Measurements from ENCODE around the gene POLR2F. TPM values are rescaled to one million over a fixed set of nuclear protein-coding genes. Genes with fewer than 3 reads are reported as not detected.

Gene POLR2F
- total RNA-seq, 1 experiment from 2014 or later, result 107 TPM

DNA sequence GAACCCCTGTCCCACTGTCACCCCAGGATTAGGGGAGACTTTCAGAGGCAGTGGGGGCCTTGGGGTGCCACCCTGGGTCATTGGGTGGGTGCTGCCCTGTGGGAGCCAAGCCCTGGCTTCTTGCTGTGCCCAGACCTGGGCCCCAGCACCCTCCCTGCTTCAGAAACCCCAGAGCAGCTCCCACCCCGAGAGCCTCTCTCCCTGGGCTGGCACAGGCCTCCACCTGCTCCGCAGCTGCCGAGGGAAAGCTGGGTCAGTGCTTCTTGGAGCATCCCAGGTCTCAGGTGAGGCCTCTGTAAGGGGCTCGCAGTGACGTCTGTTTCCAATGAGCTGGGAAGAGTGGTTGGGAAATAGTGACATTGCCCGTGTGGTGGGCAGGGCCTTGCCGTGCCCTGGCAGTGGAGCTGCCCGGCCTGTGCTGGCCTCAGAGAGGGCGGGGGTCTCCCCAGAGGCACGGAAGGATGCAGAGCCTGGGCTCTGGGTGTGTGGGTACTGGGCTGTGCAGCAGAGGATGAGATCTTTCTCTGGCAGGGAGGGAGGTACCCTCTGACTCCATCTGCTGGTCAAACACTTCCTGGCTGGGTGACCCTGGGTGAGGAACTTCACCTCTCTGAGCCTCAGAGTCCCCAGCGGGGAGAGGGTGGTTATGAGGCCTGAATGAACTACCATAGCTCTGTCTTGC lies 23.1 kb upstream of the POLR2F start:
- DNase-seq (ENCODE audit: low read depth, low spot score), result no peak
- ChIA-PET CTCF (interaction anchor here (1.0 kb wide), 1 partner anchor 116 kb away, joined by 3 read pairs; no protein-coding TSS in a partner anchor), RAD21 (ENCODE audit: low non-redundant PET in 1 of 2, low total read pairs in 2 of 2, uncharacterized antibody in 2 of 2, unreplicated experiment in 2 of 2) (no interaction called here), POLR2A (no interaction called here)
- H4K20me1 ChIP-seq (ENCODE audit: insufficient read depth), result no peaks in the 10 kb centered on the region
- no peak overlapping the region for H3K4me2 ChIP-seq (ENCODE audit: low read length)
- TF ChIP-seq, protein P1, sequence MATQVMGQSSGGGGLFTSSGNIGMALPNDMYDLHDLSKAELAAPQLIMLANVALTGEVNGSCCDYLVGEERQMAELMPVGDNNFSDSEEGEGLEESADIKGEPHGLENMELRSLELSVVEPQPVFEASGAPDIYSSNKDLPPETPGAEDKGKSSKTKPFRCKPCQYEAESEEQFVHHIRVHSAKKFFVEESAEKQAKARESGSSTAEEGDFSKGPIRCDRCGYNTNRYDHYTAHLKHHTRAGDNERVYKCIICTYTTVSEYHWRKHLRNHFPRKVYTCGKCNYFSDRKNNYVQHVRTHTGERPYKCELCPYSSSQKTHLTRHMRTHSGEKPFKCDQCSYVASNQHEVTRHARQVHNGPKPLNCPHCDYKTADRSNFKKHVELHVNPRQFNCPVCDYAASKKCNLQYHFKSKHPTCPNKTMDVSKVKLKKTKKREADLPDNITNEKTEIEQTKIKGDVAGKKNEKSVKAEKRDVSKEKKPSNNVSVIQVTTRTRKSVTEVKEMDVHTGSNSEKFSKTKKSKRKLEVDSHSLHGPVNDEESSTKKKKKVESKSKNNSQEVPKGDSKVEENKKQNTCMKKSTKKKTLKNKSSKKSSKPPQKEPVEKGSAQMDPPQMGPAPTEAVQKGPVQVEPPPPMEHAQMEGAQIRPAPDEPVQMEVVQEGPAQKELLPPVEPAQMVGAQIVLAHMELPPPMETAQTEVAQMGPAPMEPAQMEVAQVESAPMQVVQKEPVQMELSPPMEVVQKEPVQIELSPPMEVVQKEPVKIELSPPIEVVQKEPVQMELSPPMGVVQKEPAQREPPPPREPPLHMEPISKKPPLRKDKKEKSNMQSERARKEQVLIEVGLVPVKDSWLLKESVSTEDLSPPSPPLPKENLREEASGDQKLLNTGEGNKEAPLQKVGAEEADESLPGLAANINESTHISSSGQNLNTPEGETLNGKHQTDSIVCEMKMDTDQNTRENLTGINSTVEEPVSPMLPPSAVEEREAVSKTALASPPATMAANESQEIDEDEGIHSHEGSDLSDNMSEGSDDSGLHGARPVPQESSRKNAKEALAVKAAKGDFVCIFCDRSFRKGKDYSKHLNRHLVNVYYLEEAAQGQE (IDR thresholded peaks at IDR 0.05; ENCODE audit: low read depth), result no peak
- TF ChIP-seq, protein P2, sequence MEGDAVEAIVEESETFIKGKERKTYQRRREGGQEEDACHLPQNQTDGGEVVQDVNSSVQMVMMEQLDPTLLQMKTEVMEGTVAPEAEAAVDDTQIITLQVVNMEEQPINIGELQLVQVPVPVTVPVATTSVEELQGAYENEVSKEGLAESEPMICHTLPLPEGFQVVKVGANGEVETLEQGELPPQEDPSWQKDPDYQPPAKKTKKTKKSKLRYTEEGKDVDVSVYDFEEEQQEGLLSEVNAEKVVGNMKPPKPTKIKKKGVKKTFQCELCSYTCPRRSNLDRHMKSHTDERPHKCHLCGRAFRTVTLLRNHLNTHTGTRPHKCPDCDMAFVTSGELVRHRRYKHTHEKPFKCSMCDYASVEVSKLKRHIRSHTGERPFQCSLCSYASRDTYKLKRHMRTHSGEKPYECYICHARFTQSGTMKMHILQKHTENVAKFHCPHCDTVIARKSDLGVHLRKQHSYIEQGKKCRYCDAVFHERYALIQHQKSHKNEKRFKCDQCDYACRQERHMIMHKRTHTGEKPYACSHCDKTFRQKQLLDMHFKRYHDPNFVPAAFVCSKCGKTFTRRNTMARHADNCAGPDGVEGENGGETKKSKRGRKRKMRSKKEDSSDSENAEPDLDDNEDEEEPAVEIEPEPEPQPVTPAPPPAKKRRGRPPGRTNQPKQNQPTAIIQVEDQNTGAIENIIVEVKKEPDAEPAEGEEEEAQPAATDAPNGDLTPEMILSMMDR (IDR thresholded peaks at IDR 0.05 in 2 of 3, conservative IDR thresholded peaks at IDR 0.05 in 1 of 3; ENCODE audit: borderline replicate concordance in 1 of 3, insufficient read depth in 1 of 3, low read depth in 2 of 3, low read length in 2 of 3), result peak; percentile 20 to 60 (median 48); a peak in 5 of 6 replicates
- H3K79me2 ChIP-seq (ENCODE audit: insufficient read depth, low read length), result no peaks in the 10 kb centered on the region
- intact Hi-C loops (cut with micrococcal nuclease), result loop anchor here (10.0 kb wide), 1 partner anchor 46 kb away; no protein-coding TSS in a partner anchor
- H3K27ac ChIP-seq (ENCODE audit: low read depth, low read length), result no peak overlapping the region
- H3K4me1 ChIP-seq (ENCODE audit: control insufficient read depth in 1 of 2, insufficient read depth in 2 of 2, low read length in 2 of 2), result peaks cover 13 to 18% of the 10 kb centered on the region in 2 experiments
- no peak overlapping the region for H2AFZ ChIP-seq (ENCODE audit: low read depth, low read length, poor library complexity, severe bottlenecking)
- no peaks in the 10 kb centered on the region for H3K27me3 ChIP-seq (ENCODE audit: insufficient read depth, low read length)
- peaks cover 18 to 20% of the 10 kb centered on the region in 2 experiments; a peak in 2 of 4 replicates for H3K36me3 ChIP-seq (ENCODE audit: control insufficient read depth in 1 of 2, insufficient read depth in 2 of 2, low read length in 2 of 2)
- H3K9me2 ChIP-seq (ENCODE audit: insufficient read depth), result no peaks in the 10 kb centered on the region
- ATAC-seq, result peak; percentile 37
- H3K9ac ChIP-seq (ENCODE audit: low read length), result no peak overlapping the region
- no peaks in the 10 kb centered on the region for H3K9me3 ChIP-seq (ENCODE audit: control insufficient read depth in 1 of 2, insufficient read depth in 1 of 2, low read depth in 1 of 2, low read length in 2 of 2)
- BruUV-seq (replicated peaks), result no TSS peak
- H3K4me3 ChIP-seq (replicated peaks in 1 of 2; ENCODE audit: low read depth in 1 of 2, low read length in 2 of 2), result no peak overlapping the region
